Measurements from ENCODE around the gene STXBP6.
"Not testable (repeated sequence)": the region's sequence is repeated elsewhere in the genome, so short reads cannot be mapped to it uniquely, and the experiment has no call there.

The STXBP6 gene

DNA sequence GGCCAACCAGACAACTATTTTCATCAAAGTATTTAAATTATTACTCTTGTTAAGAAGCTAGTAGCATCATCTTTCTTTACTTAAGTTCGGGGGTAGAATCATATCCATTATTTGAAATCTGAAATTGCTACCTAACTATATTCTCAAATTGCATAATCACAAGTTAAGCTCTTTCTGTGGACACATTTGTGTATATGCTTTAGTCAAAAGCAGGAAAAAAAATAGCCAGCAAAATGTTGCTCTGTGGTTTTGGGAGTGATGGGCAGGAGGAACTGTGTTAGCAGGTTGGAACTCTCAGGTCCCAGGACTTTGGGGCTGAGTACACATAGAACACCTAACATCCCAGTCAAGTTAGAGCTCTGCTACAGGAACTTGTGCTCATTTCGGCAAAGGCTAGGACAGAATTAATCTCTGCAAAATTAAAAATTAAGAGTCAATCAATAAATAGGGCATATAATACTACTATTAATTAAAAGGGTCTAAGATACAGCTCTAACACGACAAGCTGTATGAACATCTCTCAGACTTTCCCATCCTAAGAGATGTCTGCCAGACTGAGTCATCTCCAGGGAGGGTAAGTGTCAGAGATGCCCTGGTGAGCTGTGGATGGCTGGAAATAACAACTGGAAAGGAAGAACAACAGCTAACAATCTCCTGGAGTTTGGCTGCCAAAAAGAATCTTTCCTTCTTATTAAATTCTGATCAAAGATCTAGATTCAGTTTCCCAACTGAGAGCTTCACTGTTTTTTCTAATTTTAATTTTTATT lies 212.5 kb downstream of the STXBP6 start (continued):
- TF ChIP-seq, protein P1, sequence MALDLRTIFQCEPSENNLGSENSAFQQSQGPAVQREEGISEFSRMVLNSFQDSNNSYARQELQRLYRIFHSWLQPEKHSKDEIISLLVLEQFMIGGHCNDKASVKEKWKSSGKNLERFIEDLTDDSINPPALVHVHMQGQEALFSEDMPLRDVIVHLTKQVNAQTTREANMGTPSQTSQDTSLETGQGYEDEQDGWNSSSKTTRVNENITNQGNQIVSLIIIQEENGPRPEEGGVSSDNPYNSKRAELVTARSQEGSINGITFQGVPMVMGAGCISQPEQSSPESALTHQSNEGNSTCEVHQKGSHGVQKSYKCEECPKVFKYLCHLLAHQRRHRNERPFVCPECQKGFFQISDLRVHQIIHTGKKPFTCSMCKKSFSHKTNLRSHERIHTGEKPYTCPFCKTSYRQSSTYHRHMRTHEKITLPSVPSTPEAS (tag by site-specific recombination; IDR thresholded peaks at IDR 0.05): no peak
- TF ChIP-seq ZNF23 (tag by site-specific recombination; IDR thresholded peaks at IDR 0.05; ENCODE audit: borderline replicate concordance) (no peak), ZFP3 (tag by site-specific recombination; IDR thresholded peaks at IDR 0.05; ENCODE audit: low read depth) (no peak), ZNF777 (tag by site-specific recombination; IDR thresholded peaks at IDR 0.05; ENCODE audit: borderline replicate concordance) (no peak)

- POLR2A ChIA-PET; CTCF ChIA-PET; H3K4me3 ChIP-seq (ENCODE audit: low read depth, low read length): not testable (repeated sequence)
Measured at GRCh38 chr14:24836324-24836723, 213.6 kb downstream of the STXBP6 start.

GRCh38 chr14:24834956-24835355 lies 215.0 kb downstream of the STXBP6 start:
- TF ChIP-seq ZNF202 (tag by site-specific recombination; IDR thresholded peaks at IDR 0.05; ENCODE audit: borderline replicate concordance): no peak
- no peak overlapping the region for H3K27ac ChIP-seq (ENCODE audit: extremely low read depth, low read depth, low read length)
- no peaks in the 10 kb centered on the region for H3K36me3 ChIP-seq (ENCODE audit: control insufficient read depth in 2 of 2, insufficient read depth in 1 of 2, low read length in 2 of 2)
- no peak overlapping the region for H3K4me3 ChIP-seq (ENCODE audit: low read depth, low read length)
- no peaks in the 10 kb centered on the region for H3K9me3 ChIP-seq (ENCODE audit: control insufficient read depth, insufficient read depth, low read depth, low read length)
- ChIA-PET CTCF (interaction anchor here (0.6 to 1.2 kb wide), 2 partner anchors 20 to 299 kb away, joined by 4 read pairs; no protein-coding TSS in a partner anchor), POLR2A (no interaction called here)
- no peaks in the 10 kb centered on the region for H3K4me1 ChIP-seq (ENCODE audit: control insufficient read depth, insufficient read depth, low read length)

More at GRCh38 chr14:24836324-24836723, 213.6 kb downstream of the STXBP6 start:
- H3K27ac ChIP-seq (ENCODE audit: extremely low read depth, low read depth, low read length); H3K4me1 ChIP-seq (ENCODE audit: control insufficient read depth, insufficient read depth, low read length); H3K36me3 ChIP-seq (ENCODE audit: control insufficient read depth in 2 of 2, insufficient read depth in 1 of 2, low read length in 2 of 2); H3K9me3 ChIP-seq (ENCODE audit: control insufficient read depth, insufficient read depth, low read depth, low read length): not testable (repeated sequence)

DNA sequence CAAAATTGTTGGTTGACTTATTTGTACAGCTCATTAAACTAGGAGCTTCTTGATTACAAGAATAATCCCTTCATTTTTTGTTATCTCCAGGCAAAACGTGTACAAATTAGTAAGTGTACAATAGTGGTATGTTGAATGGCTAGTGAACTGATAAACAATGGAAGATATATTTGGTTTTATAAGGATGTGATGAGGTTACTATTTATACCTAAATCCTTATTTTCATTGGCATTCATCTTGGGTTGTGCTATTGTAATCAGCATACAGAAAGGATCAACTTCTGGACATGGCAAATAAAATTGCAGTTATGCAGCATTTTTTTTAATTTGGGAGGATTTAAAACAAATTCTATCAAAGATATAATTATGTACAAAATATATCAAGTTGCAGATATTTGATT lies 216.6 kb downstream of the STXBP6 start:
- POLR2A ChIA-PET: no interaction called here
- CTCF ChIA-PET: no interaction called here
- Histone ChIP-seq H3K36me3 (ENCODE audit: control insufficient read depth in 2 of 2, insufficient read depth in 1 of 2, low read length in 2 of 2) (no peaks in the 10 kb centered on the region), H3K4me3 (ENCODE audit: low read depth, low read length) (no peak overlapping the region), H3K9me3 (ENCODE audit: control insufficient read depth, insufficient read depth, low read depth, low read length) (no peaks in the 10 kb centered on the region), H3K4me1 (ENCODE audit: control insufficient read depth, insufficient read depth, low read length) (no peaks in the 10 kb centered on the region), H3K27ac (ENCODE audit: extremely low read depth, low read depth, low read length) (no peak overlapping the region)
- no peak for TF ChIP-seq ZNF155 (tag by site-specific recombination; IDR thresholded peaks at IDR 0.05)
- no peak for TF ChIP-seq IKZF3 (tag by site-specific recombination; IDR thresholded peaks at IDR 0.05)
- no peak for TF ChIP-seq KLF8 (tag by site-specific recombination; IDR thresholded peaks at IDR 0.05)
- TF ChIP-seq BCL11B (tag by site-specific recombination; IDR thresholded peaks at IDR 0.05; ENCODE audit: low read depth): no peak
- no peak for TF ChIP-seq ZNF843 (tag by site-specific recombination; IDR thresholded peaks at IDR 0.05)
- no peak for TF ChIP-seq ZNF747 (tag by site-specific recombination; IDR thresholded peaks at IDR 0.05)
- no peak for TF ChIP-seq HOXD13 (CRISPR knock-in tag; IDR thresholded peaks at IDR 0.05; ENCODE audit: borderline replicate concordance)
- TF ChIP-seq OSR2 (tag by site-specific recombination; IDR thresholded peaks at IDR 0.05): no peak
- TF ChIP-seq KLF9 (tag by site-specific recombination; IDR thresholded peaks at IDR 0.05; ENCODE audit: low read depth): no peak
- TF ChIP-seq ZFHX2 (tag by site-specific recombination; conservative IDR thresholded peaks at IDR 0.05): no peak
- no peak for TF ChIP-seq SP2 (tag by site-specific recombination; IDR thresholded peaks at IDR 0.05)
- TF ChIP-seq ZNF580 (tag by site-specific recombination; IDR thresholded peaks at IDR 0.05): no peak
- no peak for TF ChIP-seq ZNF544 (tag by site-specific recombination; IDR thresholded peaks at IDR 0.05)
- TF ChIP-seq, protein P2, sequence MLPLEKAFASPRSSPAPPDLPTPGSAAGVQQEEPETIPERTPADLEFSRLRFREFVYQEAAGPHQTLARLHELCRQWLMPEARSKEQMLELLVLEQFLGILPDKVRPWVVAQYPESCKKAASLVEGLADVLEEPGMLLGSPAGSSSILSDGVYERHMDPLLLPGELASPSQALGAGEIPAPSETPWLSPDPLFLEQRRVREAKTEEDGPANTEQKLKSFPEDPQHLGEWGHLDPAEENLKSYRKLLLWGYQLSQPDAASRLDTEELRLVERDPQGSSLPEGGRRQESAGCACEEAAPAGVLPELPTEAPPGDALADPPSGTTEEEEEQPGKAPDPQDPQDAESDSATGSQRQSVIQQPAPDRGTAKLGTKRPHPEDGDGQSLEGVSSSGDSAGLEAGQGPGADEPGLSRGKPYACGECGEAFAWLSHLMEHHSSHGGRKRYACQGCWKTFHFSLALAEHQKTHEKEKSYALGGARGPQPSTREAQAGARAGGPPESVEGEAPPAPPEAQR (tag by site-specific recombination; IDR thresholded peaks at IDR 0.05): no peak
- no peak for TF ChIP-seq GLI4 (tag by site-specific recombination; IDR thresholded peaks at IDR 0.05)
- no peak for TF ChIP-seq ZNF473 (tag by site-specific recombination; IDR thresholded peaks at IDR 0.05)
- TF ChIP-seq GLIS1 (tag by site-specific recombination; IDR thresholded peaks at IDR 0.05): no peak
- TF ChIP-seq ZNF658 (tag by site-specific recombination; IDR thresholded peaks at IDR 0.05): no peak
- TF ChIP-seq ZNF768 (tag by site-specific recombination; IDR thresholded peaks at IDR 0.05): no peak

Data from HEK293 (cell line).